GM12878 (cell line): ENCODE results near the gene PLEKHG2. TPM values are rescaled to one million over a fixed set of nuclear protein-coding genes. Genes with fewer than 3 reads are reported as not detected.

ENCODE experiments used
- ATAC-seq: fragments of 200-7000 bp; cut with Tn5 transposase; 3 replicates; pipeline ENCODE4 v1.9.1; 2020; ENCODE audit warnings: mild to moderate bottlenecking, moderate library complexity
- BruUV-seq: library from RNA; stranded (reverse); fragments of 400-500 nt; replicated peaks from 2 replicates; lab custom pipeline; 2021; lab: Mats Ljungman, UMichigan
- CTCF ChIA-PET: fragments of 300-600 bp; sonication (Branson Sonifier 250); formaldehyde crosslinking; extraction: SDS; loops from one replicate; lab custom pipeline; 2021; ENCODE audit warnings: inconsistent platforms; lab: Yijun Ruan, JAX
- POLR2A ChIA-PET: fragments of 350-600 bp; formaldehyde crosslinking; extraction: SDS; loops from one replicate; lab custom pipeline; 2021; ENCODE audit warnings: inconsistent platforms; lab: Charles Lee
- RAD21 ChIA-PET: fragments of 300-600 bp; sonication (Branson Sonifier 250); formaldehyde crosslinking; loops from one replicate; lab custom pipeline; 2023; ENCODE audit warnings: antibody characterized with exemption; ENCODE audit not compliant: unreplicated experiment; lab: Charles Lee
- SMC1A ChIA-PET: fragments of 300-600 bp; sonication (Branson Sonifier 250); formaldehyde crosslinking; loops from one replicate; lab custom pipeline; 2023; ENCODE audit not compliant: unreplicated experiment, uncharacterized antibody; lab: Charles Lee
- DNase-seq: peaks from one replicate; pipeline ENCODE4 v3.0.0-alpha.2; 2011; ENCODE audit warnings: low read depth, low spot score
- FAIRE-seq: peaks from 3 replicates; lab custom pipeline; 2011; peaks lifted over from hg19 to GRCh38; lab: Jason Lieb, UNC
- H2AFZ ChIP-seq: 2 replicates; pipeline ENCODE4 v1.6.0; 2011; ENCODE audit warnings: low read depth, low read length, control low read depth; ENCODE audit not compliant: control insufficient read depth
- H3K27ac ChIP-seq: 2 replicates; pipeline ENCODE4 v1.5.1; 2011; ENCODE audit warnings: control low read depth; ENCODE audit not compliant: control insufficient read depth, insufficient read depth
- H3K27me3 ChIP-seq, 2 experiments: replicated peaks in 1 of 2; 2 replicates each; pipeline versions ENCODE4 v1.6.0 to v1.6.1; 2011; ENCODE audit warnings: low read length in 1 of 2; ENCODE audit not compliant: control insufficient read depth in 2 of 2, insufficient read depth in 2 of 2
- H3K36me3 ChIP-seq, 2 experiments: 2 replicates each; pipeline ENCODE4 v1.5.1; 2011; ENCODE audit warnings: low read length in 1 of 2; ENCODE audit not compliant: control insufficient read depth in 2 of 2, insufficient read depth in 2 of 2
- H3K4me1 ChIP-seq: 2 replicates; pipeline ENCODE4 v1.6.1; 2011; ENCODE audit warnings: mild to moderate bottlenecking, low read length, moderate library complexity, mixed read lengths; ENCODE audit not compliant: control insufficient read depth, insufficient read depth
- H3K4me2 ChIP-seq: 2 replicates; pipeline ENCODE4 v1.6.0; 2011; ENCODE audit warnings: control low read depth; ENCODE audit not compliant: control insufficient read depth, insufficient read depth
- H3K4me3 ChIP-seq: fragments of 200-600 bp; sonication (generic); 2 replicates; pipeline ENCODE4 v1.5.1; 2016
- H3K79me2 ChIP-seq: 2 replicates; pipeline ENCODE4 v1.6.0; 2011; ENCODE audit warnings: low read length; ENCODE audit not compliant: control insufficient read depth, insufficient read depth
- H3K9ac ChIP-seq: 2 replicates; pipeline ENCODE4 v1.8.0; 2011; ENCODE audit warnings: low read length, control low read depth, mixed read lengths; ENCODE audit not compliant: control insufficient read depth, insufficient read depth
- H3K9me3 ChIP-seq: replicated peaks from 3 replicates; pipeline ENCODE4 v1.5.1; 2011; ENCODE audit warnings: mild to moderate bottlenecking, low read length; ENCODE audit not compliant: control insufficient read depth, insufficient read depth
- H4K20me1 ChIP-seq: 2 replicates; pipeline ENCODE4 v1.6.0; 2011; ENCODE audit not compliant: control insufficient read depth, insufficient read depth
- FOXK2 ChIP-seq: fragments of 450-650 bp; IDR thresholded peaks from 2 replicates; pipeline ENCODE4 v1.6.1; 2017; ENCODE audit warnings: mild to moderate bottlenecking, moderate library complexity
- IKZF2 ChIP-seq, 2 experiments: fragments of 450-650 bp; IDR thresholded peaks; 2 replicates each; pipeline ENCODE4 v1.6.1; 2017; ENCODE audit warnings: mild to moderate bottlenecking in 2 of 2, moderate library complexity in 2 of 2
- LARP7 ChIP-seq: fragments of 450-650 bp; IDR thresholded peaks from 2 replicates; pipeline ENCODE4 v1.6.1; 2017; ENCODE audit warnings: mild to moderate bottlenecking
- NBN ChIP-seq: fragments of 450-650 bp; IDR thresholded peaks from 2 replicates; pipeline ENCODE4 v1.6.1; 2016
- NKRF ChIP-seq: fragments of 450-650 bp; conservative IDR thresholded peaks from 2 replicates; pipeline ENCODE4 v1.6.1; 2017; ENCODE audit warnings: mild to moderate bottlenecking, moderate library complexity
- NRF1 ChIP-seq: conservative IDR thresholded peaks from 2 replicates; pipeline ENCODE4 v1.6.1; 2011; ENCODE audit warnings: mild to moderate bottlenecking, low read depth, low read length, improper control_type of control experiment
- PAX5 ChIP-seq: IDR thresholded peaks from 2 replicates; pipeline ENCODE4 v1.6.1; 2011; ENCODE audit warnings: low read depth, low read length, borderline replicate concordance
- STAT1 ChIP-seq: fragments of 450-650 bp; conservative IDR thresholded peaks from 2 replicates; pipeline ENCODE4 v1.6.1; 2014; ENCODE audit warnings: antibody characterized with exemption, mild to moderate bottlenecking
- WRNIP1 ChIP-seq: IDR thresholded peaks from 2 replicates; pipeline ENCODE4 v1.6.1; 2011; ENCODE audit warnings: low read depth, low read length, improper control_type of control experiment, borderline replicate concordance
- WGBS: methylation state at CpG from one replicate; pipeline ENCODE4 v1.1.6; 2016; ENCODE audit warnings: low lambda C conversion rate; ENCODE audit not compliant: insufficient replicate concordance, insufficient coverage; ENCODE audit errors: missing lambda C conversion rate; 5-methylcytosine and 5-hydroxymethylcytosine counted together
- in situ Hi-C: fragments of 300-500 bp; cut with MboI; formaldehyde crosslinking; loops from 9 replicates; pipeline ENCODE4 v1.14.3; 2018; ENCODE audit warnings: mixed read lengths
- intact Hi-C: fragments of 100-400 bp; cut with micrococcal nuclease; formaldehyde crosslinking; loops from one replicate; pipeline ENCODE4 v1.14.2; 2022; ENCODE audit not compliant: unreplicated experiment
- polyA plus RNA-seq, 11 experiments: library from polyadenylated mRNA; depleted of rRNA in 4 of 11; unstranded in 6 of 11; stranded (reverse) in 5 of 11; fragments of >200 nt; fragmentation: Nextera tagmentation in 4 of 11; fragmentation: Illumina TruSeq in 1 of 11; extraction: Ambion mirVana in 4 of 11; extraction: Trizol in 1 of 11; gene quantifications; 1 replicate in 1 of 11; 2 replicates in 10 of 11; pipeline versions ENCODE4 v1.2.1 to v1.2.3, GENCODE V29; 2011 to 2016; ENCODE audit warnings: inconsistent platforms in 2 of 11, missing spikeins in 2 of 11, low read depth in 1 of 11
- total RNA-seq, 4 experiments: library from RNA; depleted of rRNA in 3 of 4; stranded (reverse); fragments of >200 nt in 3 of 4; fragmentation: Illumina TruSeq in 1 of 4; extraction: Trizol in 1 of 4; gene quantifications; 2 replicates each; pipeline versions ENCODE4 v1.2.1 to v1.2.3, GENCODE V29; 2013 to 2021
- TF ChIP-seq, protein P1 (sequence below), 3 experiments: IDR thresholded peaks in 2 of 3; conservative IDR thresholded peaks in 1 of 3; 2 replicates each; pipeline ENCODE4 v1.5.1; 2011; ENCODE audit warnings: low read depth in 3 of 3, low read length in 3 of 3, mild to moderate bottlenecking in 3 of 3, control low read depth in 2 of 3, moderate library complexity in 2 of 3, inconsistent platforms in 1 of 3, mixed read lengths in 1 of 3; ENCODE audit not compliant: control insufficient read depth in 2 of 3, insufficient read depth in 1 of 3; ENCODE audit errors: extremely low read depth in 1 of 3
- TF ChIP-seq, protein P2 (sequence below): fragments of 450-650 bp; IDR thresholded peaks from 2 replicates; pipeline ENCODE4 v1.6.1; 2016; ENCODE audit warnings: mild to moderate bottlenecking
- TF ChIP-seq, protein P3 (sequence below): fragments of 450-650 bp; IDR thresholded peaks from 2 replicates; pipeline ENCODE4 v1.6.1; 2018; ENCODE audit warnings: borderline replicate concordance, mild to moderate bottlenecking; ENCODE audit not compliant: partially characterized antibody
- TF ChIP-seq, protein P4 (sequence below): IDR thresholded peaks from 2 replicates; pipeline ENCODE4 v1.6.1; 2011; ENCODE audit warnings: low read depth, mild to moderate bottlenecking, low read length, moderate library complexity, borderline replicate concordance; ENCODE audit errors: extremely low read depth

The PLEKHG2 gene
- total and polyA plus RNA-seq, 10 of the 15 experiments (the other 5 are each of a cell fraction or from before 2014, with no cell fraction given), result 3.0 to 62.5 (median 17.2) TPM

DNA sequence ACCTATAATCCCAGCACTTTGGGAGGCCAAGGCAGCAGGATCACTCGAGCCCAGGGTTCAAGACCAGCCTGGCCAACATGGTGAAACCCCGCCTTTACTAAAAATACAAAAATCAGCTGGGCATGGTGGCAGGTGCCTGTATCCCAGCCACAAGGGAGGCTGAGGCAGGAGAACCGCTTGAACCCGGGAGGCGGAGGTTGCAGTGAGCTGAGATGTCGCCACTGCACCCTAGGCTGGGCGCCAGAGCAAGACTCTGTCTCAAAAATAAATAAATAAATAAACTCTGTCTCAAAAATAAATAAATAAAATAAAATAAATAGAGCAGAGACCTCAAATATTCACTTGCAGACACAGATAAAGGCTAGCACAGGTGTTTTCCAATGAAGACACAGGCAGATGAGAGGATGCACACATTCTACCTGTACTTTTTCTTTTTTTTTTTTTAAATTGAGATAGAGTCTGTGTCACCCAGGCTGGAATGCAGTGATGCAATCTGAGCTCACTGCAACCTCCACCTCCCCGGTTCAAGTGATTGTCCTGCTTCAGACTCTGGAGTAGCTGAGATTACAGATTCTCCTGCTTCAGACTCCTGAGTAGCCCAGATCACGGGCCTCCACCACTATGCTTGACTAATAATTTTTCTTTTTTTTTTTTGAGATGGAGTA is 25.9 kb downstream of the PLEKHG2 start:
- SMC1A ChIA-PET, result interaction anchor here (0.6 to 1.3 kb wide), 4 partner anchors 19 to 95 kb away, joined by 3 read pairs; no protein-coding TSS in a partner anchor
- Histone ChIP-seq H3K27ac (no peak overlapping the region), H2AFZ (no peak overlapping the region), H3K79me2 (peaks cover 27% of the 10 kb centered on the region), H3K4me1 (peaks cover 18% of the 10 kb centered on the region), H3K4me2 (no peak overlapping the region), H3K9me3 (no peaks in the 10 kb centered on the region), H3K27me3 (no peaks in the 10 kb centered on the region), H3K9ac (no peak overlapping the region), H3K36me3 (peaks cover 2 to 8% of the 10 kb centered on the region in 2 experiments; a peak in 3 of 4 replicates), H4K20me1 (no peaks in the 10 kb centered on the region), H3K4me3 (no peak overlapping the region)
- POLR2A ChIA-PET, result interaction anchor here (0.6 kb wide), 1 partner anchor 90 kb away, joined by 7 read pairs; no protein-coding TSS in a partner anchor
- in situ Hi-C loops (no loop called here), intact Hi-C loops (no loop called here)
- CTCF ChIA-PET, result interaction anchor here (0.8 to 4.1 kb wide), 5 partner anchors 60 to 235 kb away, joined by 3 to 63 read pairs (median 4); partner anchors contain the start of genes DLL3 and EID2B
- RAD21 ChIA-PET, result interaction anchor here (0.7 kb wide), 1 partner anchor 27 kb away, joined by 3 read pairs; no protein-coding TSS in a partner anchor
- ATAC-seq (no peak), DNase-seq (no peak), FAIRE-seq (no peak)
- BruUV-seq, result no TSS peak
- WGBS, result 76% methylated on average over 9 of the region's 9 CpGs
- TF ChIP-seq FOXK2 (no peak), NRF1 (no peak), LARP7 (no peak), IKZF2 (IDR thresholded peaks at IDR 0.05) (no peak), STAT1 (no peak), NKRF (no peak), NBN (no peak), PAX5 (no peak), WRNIP1 (no peak)
- TF ChIP-seq, protein P1, sequence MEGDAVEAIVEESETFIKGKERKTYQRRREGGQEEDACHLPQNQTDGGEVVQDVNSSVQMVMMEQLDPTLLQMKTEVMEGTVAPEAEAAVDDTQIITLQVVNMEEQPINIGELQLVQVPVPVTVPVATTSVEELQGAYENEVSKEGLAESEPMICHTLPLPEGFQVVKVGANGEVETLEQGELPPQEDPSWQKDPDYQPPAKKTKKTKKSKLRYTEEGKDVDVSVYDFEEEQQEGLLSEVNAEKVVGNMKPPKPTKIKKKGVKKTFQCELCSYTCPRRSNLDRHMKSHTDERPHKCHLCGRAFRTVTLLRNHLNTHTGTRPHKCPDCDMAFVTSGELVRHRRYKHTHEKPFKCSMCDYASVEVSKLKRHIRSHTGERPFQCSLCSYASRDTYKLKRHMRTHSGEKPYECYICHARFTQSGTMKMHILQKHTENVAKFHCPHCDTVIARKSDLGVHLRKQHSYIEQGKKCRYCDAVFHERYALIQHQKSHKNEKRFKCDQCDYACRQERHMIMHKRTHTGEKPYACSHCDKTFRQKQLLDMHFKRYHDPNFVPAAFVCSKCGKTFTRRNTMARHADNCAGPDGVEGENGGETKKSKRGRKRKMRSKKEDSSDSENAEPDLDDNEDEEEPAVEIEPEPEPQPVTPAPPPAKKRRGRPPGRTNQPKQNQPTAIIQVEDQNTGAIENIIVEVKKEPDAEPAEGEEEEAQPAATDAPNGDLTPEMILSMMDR (IDR thresholded peaks at IDR 0.05 in 2 of 3, conservative IDR thresholded peaks at IDR 0.05 in 1 of 3; ENCODE audit: control insufficient read depth in 2 of 3, extremely low read depth in 1 of 3, insufficient read depth in 1 of 3, low read depth in 3 of 3, low read length in 3 of 3), result no peak
- TF ChIP-seq, protein P2, sequence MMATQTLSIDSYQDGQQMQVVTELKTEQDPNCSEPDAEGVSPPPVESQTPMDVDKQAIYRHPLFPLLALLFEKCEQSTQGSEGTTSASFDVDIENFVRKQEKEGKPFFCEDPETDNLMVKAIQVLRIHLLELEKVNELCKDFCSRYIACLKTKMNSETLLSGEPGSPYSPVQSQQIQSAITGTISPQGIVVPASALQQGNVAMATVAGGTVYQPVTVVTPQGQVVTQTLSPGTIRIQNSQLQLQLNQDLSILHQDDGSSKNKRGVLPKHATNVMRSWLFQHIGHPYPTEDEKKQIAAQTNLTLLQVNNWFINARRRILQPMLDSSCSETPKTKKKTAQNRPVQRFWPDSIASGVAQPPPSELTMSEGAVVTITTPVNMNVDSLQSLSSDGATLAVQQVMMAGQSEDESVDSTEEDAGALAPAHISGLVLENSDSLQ, result no peak
- TF ChIP-seq, protein P3, sequence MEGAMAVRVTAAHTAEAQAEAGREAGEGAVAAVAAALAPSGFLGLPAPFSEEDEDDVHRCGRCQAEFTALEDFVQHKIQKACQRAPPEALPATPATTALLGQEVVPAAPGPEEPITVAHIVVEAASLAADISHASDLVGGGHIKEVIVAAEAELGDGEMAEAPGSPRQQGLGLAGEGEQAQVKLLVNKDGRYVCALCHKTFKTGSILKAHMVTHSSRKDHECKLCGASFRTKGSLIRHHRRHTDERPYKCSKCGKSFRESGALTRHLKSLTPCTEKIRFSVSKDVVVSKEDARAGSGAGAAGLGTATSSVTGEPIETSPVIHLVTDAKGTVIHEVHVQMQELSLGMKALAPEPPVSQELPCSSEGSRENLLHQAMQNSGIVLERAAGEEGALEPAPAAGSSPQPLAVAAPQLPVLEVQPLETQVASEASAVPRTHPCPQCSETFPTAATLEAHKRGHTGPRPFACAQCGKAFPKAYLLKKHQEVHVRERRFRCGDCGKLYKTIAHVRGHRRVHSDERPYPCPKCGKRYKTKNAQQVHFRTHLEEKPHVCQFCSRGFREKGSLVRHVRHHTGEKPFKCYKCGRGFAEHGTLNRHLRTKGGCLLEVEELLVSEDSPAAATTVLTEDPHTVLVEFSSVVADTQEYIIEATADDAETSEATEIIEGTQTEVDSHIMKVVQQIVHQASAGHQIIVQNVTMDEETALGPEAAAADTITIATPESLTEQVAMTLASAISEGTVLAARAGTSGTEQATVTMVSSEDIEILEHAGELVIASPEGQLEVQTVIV, result no peak
- TF ChIP-seq, protein P4, sequence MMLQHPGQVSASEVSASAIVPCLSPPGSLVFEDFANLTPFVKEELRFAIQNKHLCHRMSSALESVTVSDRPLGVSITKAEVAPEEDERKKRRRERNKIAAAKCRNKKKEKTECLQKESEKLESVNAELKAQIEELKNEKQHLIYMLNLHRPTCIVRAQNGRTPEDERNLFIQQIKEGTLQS, result no peak
